Keratinocyte (primary cell): ENCODE results near the gene MIEF1. TPM values are rescaled to one million over a fixed set of nuclear protein-coding genes. Genes with fewer than 3 reads are reported as not detected.

Source experiments
- DNase-seq: peaks from one replicate; pipeline ENCODE4 v3.0.0-alpha.2; 2011; ENCODE audit warnings: low read depth, missing footprints, low spot score
- FAIRE-seq: peaks from 2 replicates; lab custom pipeline; 2011; peaks lifted over from hg19 to GRCh38; lab: Jason Lieb, UNC
- H2AFZ ChIP-seq: 2 replicates; pipeline ENCODE4 v1.6.0; 2012; ENCODE audit warnings: low read length, control low read depth, inconsistent platforms; ENCODE audit not compliant: control insufficient read depth
- H3K27ac ChIP-seq: 2 replicates; pipeline ENCODE4 v1.5.1; 2011; ENCODE audit warnings: low read length; ENCODE audit not compliant: control insufficient read depth, insufficient read depth
- H3K27me3 ChIP-seq: 3 replicates; pipeline ENCODE4 v1.6.0; 2011; ENCODE audit warnings: low read length; ENCODE audit not compliant: control insufficient read depth, insufficient read depth; ENCODE audit errors: extremely low read depth
- H3K36me3 ChIP-seq, 2 experiments: 2 replicates in 1 of 2; 3 replicates in 1 of 2; pipeline ENCODE4 v1.5.1; 2011; ENCODE audit warnings: low read length in 2 of 2, mild to moderate bottlenecking in 1 of 2; ENCODE audit not compliant: control insufficient read depth in 2 of 2, insufficient read depth in 2 of 2; ENCODE audit errors: extremely low read depth in 1 of 2
- H3K4me1 ChIP-seq: 3 replicates; pipeline ENCODE4 v1.5.1; 2011; ENCODE audit warnings: low read length; ENCODE audit not compliant: control insufficient read depth, insufficient read depth; ENCODE audit errors: extremely low read depth
- H3K4me2 ChIP-seq: 3 replicates; pipeline ENCODE4 v1.6.0; 2011; ENCODE audit warnings: low read depth, low read length; ENCODE audit not compliant: control insufficient read depth, insufficient read depth; ENCODE audit errors: extremely low read depth
- H3K4me3 ChIP-seq, 3 experiments: fragments of 200-600 bp in 1 of 3; sonication (generic) in 1 of 3; 2 replicates in 2 of 3; 3 replicates in 1 of 3; pipeline ENCODE4 v1.5.1; 2011 to 2016; ENCODE audit warnings: low read length in 3 of 3, mild to moderate bottlenecking in 3 of 3, control low read depth in 2 of 3, inconsistent platforms in 1 of 3, low read depth in 1 of 3, mixed read lengths in 1 of 3, mixed run types in 1 of 3, moderate library complexity in 1 of 3; ENCODE audit not compliant: control insufficient read depth in 2 of 3, insufficient read depth in 2 of 3; ENCODE audit errors: extremely low read depth in 1 of 3
- H3K79me2 ChIP-seq: 2 replicates; pipeline ENCODE4 v1.6.0; 2012; ENCODE audit warnings: low read length; ENCODE audit not compliant: control insufficient read depth, insufficient read depth
- H3K9ac ChIP-seq: 3 replicates; pipeline ENCODE4 v1.6.0; 2011; ENCODE audit warnings: low read length; ENCODE audit not compliant: control insufficient read depth, insufficient read depth; ENCODE audit errors: extremely low read depth
- H3K9me1 ChIP-seq: 3 replicates; pipeline ENCODE4 v1.6.0; 2011; ENCODE audit warnings: low read length; ENCODE audit not compliant: control insufficient read depth, insufficient read depth; ENCODE audit errors: extremely low read depth
- H3K9me3 ChIP-seq: 2 replicates; pipeline ENCODE4 v1.5.1; 2012; ENCODE audit warnings: low read depth, low read length; ENCODE audit not compliant: control insufficient read depth
- H4K20me1 ChIP-seq: 3 replicates; pipeline ENCODE4 v1.6.0; 2011; ENCODE audit warnings: low read length; ENCODE audit not compliant: control insufficient read depth, insufficient read depth; ENCODE audit errors: extremely low read depth
- EZH2 ChIP-seq: IDR thresholded peaks from one replicate; pipeline ENCODE4 v1.6.1; 2012; ENCODE audit warnings: inconsistent platforms, mild to moderate bottlenecking, low read length, moderate library complexity
- dilution Hi-C: fragments of 300-500 bp; cut with MboI; formaldehyde crosslinking; loops from one replicate; pipeline ENCODE4 v1.7.0; 2020; ENCODE audit warnings: low sequenced_read_pairs; ENCODE audit not compliant: extremely low pct_ligation_motif_present
- polyA plus RNA-seq, 5 experiments: library from polyadenylated mRNA; depleted of rRNA in 3 of 5; stranded (reverse) in 3 of 5; stranded (forward) in 1 of 5; unstranded in 1 of 5; fragments of >200 nt; gene quantifications; 1 replicate in 1 of 5; 2 replicates in 3 of 5; 3 replicates in 1 of 5; pipeline versions ENCODE4 v1.2.1 to v1.2.3, GENCODE V29; 2011 to 2012; ENCODE audit warnings: missing spikeins in 2 of 5, low read depth in 1 of 5, low replicate concordance in 1 of 5
- TF ChIP-seq, protein P1 (sequence below), 3 experiments: IDR thresholded peaks in 1 of 3; conservative IDR thresholded peaks in 1 of 3; optimal IDR thresholded peaks in 1 of 3; 2 replicates in 2 of 3; 3 replicates in 1 of 3; pipeline versions ENCODE3 to v1.5.1; 2011; ENCODE audit warnings: low read length in 3 of 3, mild to moderate bottlenecking in 3 of 3, moderate library complexity in 2 of 3, control low read depth in 1 of 3, inconsistent platforms in 1 of 3; ENCODE audit not compliant: insufficient read depth in 2 of 3; ENCODE audit errors: extremely low read depth in 1 of 3

MIEF1 gene
- polyA plus RNA-seq, 1 donor (not counting 4 experiments of a cell fraction or from before 2014, with no cell fraction given), result 18.4 TPM

DNA sequence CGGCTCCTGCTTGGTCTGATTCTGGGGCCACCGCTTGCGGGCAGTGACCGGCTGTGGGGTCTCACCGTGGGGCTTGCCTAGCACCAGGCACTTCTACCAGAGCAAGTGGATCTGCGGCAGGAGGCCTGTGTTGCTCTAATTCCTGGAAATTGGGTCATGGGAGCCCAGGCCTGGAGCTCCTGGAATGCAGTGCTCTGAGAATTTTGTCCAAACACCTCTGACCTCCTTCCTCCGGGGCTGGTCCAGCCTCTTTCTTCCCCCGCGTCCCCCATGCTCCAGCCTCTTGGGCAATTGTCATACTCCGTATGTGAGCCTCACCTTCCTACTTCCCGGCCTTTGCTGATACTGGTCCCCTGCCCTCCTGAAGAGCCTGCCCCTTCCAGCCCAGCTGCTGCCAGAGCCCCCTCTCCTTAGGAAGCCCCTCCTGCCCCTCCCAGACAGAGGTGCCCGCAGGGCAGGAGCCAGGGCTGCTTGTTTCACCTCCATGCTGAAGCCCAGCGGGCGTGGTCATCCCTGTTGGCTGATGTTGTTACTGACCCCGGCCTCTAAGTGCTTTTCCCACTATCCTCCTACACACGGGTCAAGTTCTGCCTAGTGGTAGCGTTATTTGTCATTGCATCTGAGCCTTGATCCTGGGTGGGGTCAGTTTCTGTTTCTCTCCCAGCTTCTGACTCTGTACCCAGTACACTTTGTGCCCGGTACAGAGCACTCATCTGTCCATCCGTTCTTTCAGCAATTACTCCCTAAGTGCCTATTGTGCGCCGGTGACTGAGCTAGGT is 35.7 kb upstream of the MIEF1 start:
- Histone ChIP-seq H3K4me2 (no peak overlapping the region), H2AFZ (no peak overlapping the region), H3K4me3 (no peak overlapping the region), H4K20me1 (no peaks in the 10 kb centered on the region), H3K79me2 (no peaks in the 10 kb centered on the region), H3K9ac (no peak overlapping the region), H3K27me3 (peaks cover 15% of the 10 kb centered on the region), H3K27ac (no peak overlapping the region), H3K36me3 (no peaks in the 10 kb centered on the region), H3K4me1 (no peaks in the 10 kb centered on the region), H3K9me3 (no peaks in the 10 kb centered on the region), H3K9me1 (no peaks in the 10 kb centered on the region)
- TF ChIP-seq, protein P1, sequence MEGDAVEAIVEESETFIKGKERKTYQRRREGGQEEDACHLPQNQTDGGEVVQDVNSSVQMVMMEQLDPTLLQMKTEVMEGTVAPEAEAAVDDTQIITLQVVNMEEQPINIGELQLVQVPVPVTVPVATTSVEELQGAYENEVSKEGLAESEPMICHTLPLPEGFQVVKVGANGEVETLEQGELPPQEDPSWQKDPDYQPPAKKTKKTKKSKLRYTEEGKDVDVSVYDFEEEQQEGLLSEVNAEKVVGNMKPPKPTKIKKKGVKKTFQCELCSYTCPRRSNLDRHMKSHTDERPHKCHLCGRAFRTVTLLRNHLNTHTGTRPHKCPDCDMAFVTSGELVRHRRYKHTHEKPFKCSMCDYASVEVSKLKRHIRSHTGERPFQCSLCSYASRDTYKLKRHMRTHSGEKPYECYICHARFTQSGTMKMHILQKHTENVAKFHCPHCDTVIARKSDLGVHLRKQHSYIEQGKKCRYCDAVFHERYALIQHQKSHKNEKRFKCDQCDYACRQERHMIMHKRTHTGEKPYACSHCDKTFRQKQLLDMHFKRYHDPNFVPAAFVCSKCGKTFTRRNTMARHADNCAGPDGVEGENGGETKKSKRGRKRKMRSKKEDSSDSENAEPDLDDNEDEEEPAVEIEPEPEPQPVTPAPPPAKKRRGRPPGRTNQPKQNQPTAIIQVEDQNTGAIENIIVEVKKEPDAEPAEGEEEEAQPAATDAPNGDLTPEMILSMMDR (optimal IDR thresholded peaks at IDR 0.05 in 1 of 3, IDR thresholded peaks at IDR 0.05 in 1 of 3, conservative IDR thresholded peaks at IDR 0.05 in 1 of 3; ENCODE audit: extremely low read depth in 1 of 3, insufficient read depth in 2 of 3, low read length in 3 of 3), result no peak
- TF ChIP-seq EZH2, result no peak
- no peak for DNase-seq
- FAIRE-seq, result no peak
- dilution Hi-C loops, result no loop called here

DNA sequence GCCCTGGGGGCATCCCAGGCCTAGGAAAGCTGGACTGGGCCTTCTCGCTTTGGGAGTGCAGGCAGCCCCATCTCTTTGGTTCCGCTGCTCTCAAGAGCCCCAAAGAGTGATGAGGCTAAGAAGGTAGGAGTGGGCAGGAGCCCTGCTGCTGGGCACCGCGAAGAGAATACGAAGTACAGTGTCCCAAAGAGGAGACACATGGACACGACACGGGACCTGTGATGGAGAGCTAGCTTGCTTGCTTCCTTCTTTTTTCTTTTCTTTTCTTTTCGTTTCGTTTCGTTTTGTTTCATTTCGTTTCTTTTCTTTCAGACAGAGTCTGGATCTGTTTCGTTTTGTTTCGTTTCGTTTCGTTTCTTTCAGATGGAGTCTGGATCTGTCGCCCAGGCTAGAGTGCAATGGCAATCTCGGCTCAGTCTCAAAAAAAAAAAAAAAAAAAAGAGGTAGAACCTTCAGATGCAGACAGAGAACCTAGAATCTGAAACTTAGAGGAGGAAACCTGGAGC is 34.6 kb upstream of the MIEF1 start:
- Histone ChIP-seq H3K9me3 (no peaks in the 10 kb centered on the region), H3K9ac (no peak overlapping the region), H3K27me3 (peaks cover 16% of the 10 kb centered on the region), H2AFZ (no peak overlapping the region), H4K20me1 (peaks cover under 1% of the 10 kb centered on the region), H3K4me3 (no peak overlapping the region), H3K36me3 (no peaks in the 10 kb centered on the region), H3K79me2 (no peaks in the 10 kb centered on the region), H3K4me1 (peaks cover 6% of the 10 kb centered on the region), H3K9me1 (no peaks in the 10 kb centered on the region), H3K4me2 (no peak overlapping the region), H3K27ac (no peak overlapping the region)
- DNase-seq (no peak), FAIRE-seq (no peak)
- TF ChIP-seq, protein P1 (optimal IDR thresholded peaks at IDR 0.05 in 1 of 3, IDR thresholded peaks at IDR 0.05 in 1 of 3, conservative IDR thresholded peaks at IDR 0.05 in 1 of 3; ENCODE audit: extremely low read depth in 1 of 3, insufficient read depth in 2 of 3, low read length in 3 of 3), result no peak
- TF ChIP-seq EZH2, result no peak
- dilution Hi-C loops, result no loop called here
